Hepatic stellate cell (primary cell): Measurements from ENCODE around the gene P4HA1.
"Not testable (repeated sequence)": the region's sequence is repeated elsewhere in the genome, so short reads cannot be mapped to it uniquely, and the experiment has no call there.

Experiments
- DNase-seq: peaks from one replicate; pipeline ENCODE4 v3.0.0; 2011; ENCODE audit warnings: low spot score

Gene P4HA1

GRCh38 chr10:73096449-73097304 is at the start of gene P4HA1:
Gene P4HA1, minus strand, starts transcription at chr10:73096866. Its CDS starts 21,983 bp downstream, at chr10:73074883.
- DNase-seq, result peak; percentile 98

GRCh38 chr10:73141603-73142002 is 44.9 kb upstream of the P4HA1 start:
- no peak for DNase-seq

DNA sequence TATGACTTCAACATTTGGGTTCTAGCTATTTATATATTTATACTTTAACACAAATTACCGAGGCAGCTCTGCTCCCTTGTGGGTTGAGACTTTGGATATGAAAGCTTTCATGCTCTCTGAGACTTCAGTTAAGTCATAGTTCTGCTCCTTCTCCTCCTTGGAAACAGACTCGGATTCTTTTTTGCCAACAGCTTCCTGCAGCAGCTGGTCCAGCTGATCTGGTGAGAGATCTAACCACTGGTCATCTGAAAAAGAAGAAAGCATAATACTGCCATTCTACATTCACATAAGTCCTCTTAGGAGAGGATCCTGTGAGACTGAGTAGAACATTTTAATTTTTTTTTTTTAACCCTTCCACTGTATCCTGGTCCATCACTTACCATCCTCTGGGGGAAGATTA is 42.6 kb upstream of the P4HA1 start:
- no peak for DNase-seq

DNA sequence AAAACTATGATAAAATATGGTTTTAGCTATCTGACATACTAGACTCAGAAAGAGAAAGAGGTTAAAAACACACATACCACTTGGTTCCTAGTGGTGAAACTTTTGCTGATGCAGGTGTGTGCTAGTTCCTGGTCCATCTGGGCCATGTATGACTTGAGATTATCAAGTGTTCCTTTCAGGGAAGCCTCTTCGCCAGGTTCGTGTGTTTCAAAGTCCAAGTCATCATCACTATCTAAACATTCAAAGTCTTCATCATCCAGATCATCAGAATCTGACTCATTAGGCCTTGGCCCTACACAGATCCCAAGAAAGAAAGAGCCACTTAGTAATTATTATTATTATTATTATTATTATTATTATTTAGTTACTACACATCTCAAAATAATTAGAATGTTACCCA is 40.0 kb upstream of the P4HA1 start:
- DNase-seq, result no peak

DNA sequence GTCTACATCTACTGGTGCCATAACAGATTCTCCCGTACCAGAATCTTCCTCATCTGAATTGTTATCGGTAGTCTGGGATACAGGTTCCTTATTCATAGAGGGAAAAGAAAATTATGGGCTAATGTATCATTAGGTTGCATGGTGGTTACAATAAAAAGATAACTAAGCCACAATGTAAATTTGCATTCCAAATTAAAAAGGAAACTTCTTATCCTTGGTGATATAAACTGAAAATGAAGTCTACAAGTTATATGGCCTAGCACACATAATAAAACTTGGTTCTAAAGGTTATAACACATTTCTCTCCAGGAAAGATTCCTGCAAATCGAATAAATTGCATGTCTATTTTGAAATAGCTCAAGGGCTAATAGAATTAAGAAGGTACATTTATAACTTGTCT is 38.1 kb upstream of the P4HA1 start:
- DNase-seq, result no peak

DNA sequence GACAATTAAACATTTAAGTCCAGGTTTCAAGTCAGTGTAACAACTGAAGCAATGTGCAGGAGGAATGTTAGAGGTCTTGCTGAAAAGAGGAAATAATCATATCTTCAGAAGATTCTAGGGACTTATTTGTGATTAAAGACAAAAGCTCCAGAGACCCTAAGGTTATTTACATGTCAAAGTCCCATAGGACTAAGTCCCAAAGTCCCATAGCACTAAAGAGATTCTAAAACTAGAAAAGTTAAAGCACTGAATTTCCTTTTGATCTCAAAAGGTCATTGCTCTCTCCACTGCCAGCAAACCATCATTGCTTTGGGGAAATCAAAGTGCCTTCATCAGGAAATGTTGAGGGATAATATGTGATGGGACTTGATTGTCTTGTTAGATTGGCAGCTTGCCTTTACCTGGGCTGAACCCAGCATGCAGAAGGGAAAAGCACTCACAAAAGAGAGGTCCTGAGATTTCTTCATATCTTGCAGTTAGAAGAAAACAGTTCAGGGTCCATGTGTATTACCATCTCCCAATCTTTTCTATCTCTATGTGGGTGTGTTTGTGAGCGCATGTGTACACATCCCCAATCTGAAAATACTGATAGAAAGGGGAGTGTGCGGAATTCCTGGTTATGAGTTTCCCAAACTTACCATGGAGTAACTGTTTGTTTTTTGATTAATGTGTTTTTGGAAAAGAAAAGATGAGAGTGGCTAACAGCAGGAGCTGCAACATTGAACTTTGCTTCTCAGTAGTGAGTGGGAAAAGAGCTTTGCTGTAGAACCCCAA is 35.4 kb upstream of the P4HA1 start:
- DNase-seq, result no peak

GRCh38 chr10:73131301-73131700 is 34.6 kb upstream of the P4HA1 start:
- DNase-seq, result no peak

- DNase-seq, result no peak
Observed at GRCh38 chr10:73126343-73126742, 29.7 kb upstream of the P4HA1 start.

- no peak for DNase-seq
Observed at GRCh38 chr10:73119952-73120351, 23.3 kb upstream of the P4HA1 start.

DNA sequence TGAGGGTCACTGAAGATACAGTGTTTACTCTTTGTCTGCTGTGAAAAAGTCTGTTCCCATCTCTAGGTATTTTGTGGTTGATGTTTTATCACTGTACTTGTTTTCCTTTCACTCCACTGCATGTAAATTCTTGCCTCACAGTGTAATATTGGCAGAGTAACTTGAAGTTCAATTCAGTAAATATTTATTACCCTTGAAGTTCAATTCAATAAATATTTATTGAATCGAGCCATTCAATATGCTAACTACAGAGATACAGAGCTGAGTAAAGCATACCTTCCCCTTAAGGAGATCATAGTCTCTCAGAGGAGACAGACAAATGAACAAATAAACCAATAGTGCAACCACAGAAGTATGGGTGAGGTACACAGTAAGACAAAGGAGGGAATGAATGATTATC is 22.8 kb upstream of the P4HA1 start:
- DNase-seq, result no peak

DNA sequence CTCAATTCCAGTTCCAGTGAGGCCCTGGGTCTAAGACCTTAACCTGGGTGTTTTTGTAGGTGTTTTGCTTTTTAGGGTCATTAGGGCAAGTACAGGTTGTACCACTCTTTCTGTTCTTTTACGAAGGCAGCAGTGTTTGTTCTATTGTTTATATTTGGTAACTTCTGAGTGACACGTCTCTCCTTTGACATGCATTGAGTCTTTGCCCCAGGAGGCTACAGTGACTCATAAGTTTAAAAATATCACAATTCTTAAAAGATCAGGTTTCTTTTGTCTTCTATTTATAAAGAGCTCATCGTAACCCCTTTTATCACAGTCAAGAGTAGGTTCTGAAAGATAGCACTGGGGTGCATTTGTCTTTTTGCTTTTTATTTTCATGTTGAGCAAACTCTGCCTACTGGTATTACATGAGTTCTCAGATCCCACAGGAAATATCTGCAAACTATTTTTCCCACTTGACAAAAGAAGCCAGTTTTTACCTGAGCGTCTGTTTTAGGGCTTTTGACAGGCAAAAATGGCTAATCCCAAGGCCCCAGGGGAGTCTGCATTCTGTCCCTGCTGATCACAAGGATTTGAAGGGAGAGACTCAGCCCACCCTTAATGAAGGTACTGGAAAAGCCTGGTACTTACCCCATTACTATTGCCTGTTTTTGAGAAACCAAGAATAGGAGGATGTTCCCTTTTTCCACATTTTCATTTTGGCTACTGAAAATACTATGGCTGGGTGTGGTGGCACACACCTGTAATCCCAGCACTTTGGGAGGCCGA is 21.5 kb upstream of the P4HA1 start:
- no peak for DNase-seq

GRCh38 chr10:73116017-73116416 is 19.4 kb upstream of the P4HA1 start:
- DNase-seq, result no peak

DNA sequence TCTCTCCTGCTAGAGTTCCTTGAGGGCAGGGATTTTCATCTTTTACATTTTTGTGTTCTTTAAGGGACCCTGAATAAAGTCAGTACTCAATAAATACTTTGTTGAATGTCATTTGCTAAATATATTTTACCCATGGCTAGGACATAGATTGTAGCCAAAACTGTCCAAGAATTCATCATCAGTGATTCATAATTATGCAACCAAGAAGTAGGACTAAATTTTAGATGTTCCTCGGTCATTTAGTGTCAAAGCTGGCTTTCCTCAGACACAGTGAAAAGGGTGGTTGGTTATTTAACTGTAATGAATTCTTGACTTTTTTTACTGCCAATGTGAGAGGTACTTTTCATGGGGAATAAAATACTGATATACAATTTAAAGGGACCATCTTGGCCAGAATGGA is 16.9 kb upstream of the P4HA1 start:
- DNase-seq, result no peak

DNA sequence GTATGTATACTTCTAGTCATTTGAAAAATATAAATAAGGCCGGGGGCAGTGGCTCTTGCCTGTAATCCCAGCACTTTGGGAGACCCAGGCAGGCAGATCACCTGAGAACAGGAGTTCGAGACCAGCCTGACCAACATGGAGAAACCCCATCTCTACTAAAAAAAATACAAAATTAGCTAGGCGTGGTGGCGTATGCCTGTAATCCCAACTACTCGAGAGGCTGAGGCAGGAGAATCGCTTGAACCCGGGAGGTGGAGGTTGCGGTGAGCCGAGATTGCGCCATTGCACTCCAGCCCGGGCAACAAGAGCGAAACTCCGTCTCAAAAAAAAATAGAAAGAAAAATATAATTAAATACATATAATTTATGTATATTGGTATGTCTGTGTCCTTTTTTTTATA is 15.4 kb upstream of the P4HA1 start:
- not testable (repeated sequence) for DNase-seq

- peak; percentile 80 for DNase-seq
Observed at GRCh38 chr10:73110345-73110849, 13.7 kb upstream of the P4HA1 start, which contains the start of gene NUDT13. Gene NUDT13, plus strand, starts transcription at chr10:73110455. Its CDS starts 3,911 bp downstream, at chr10:73114366.

GRCh38 chr10:73109248-73109652 is 12.6 kb upstream of the P4HA1 start:
- not testable (repeated sequence) for DNase-seq

DNA sequence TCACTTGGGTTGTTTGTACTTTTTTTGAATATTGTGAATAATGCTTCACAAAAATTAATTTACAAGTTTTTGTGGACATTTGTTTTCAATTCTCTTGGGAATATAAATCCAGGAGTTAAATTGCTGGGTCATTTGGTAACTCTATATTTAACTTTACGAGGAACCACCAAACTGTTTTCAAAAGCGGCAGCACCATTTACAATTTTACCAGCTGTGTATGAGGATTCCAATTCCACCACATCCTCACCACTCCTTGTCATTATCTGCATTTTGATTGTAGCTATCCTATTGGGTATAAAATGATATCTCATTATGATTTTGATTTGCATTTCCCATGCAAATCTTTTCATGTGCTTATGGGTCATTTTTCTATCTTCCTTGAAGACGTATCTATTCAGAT is 9.6 kb upstream of the P4HA1 start:
- DNase-seq, result no peak

- no peak for DNase-seq
Observed at GRCh38 chr10:73099141-73099540, 2.5 kb upstream of the P4HA1 start.

DNA sequence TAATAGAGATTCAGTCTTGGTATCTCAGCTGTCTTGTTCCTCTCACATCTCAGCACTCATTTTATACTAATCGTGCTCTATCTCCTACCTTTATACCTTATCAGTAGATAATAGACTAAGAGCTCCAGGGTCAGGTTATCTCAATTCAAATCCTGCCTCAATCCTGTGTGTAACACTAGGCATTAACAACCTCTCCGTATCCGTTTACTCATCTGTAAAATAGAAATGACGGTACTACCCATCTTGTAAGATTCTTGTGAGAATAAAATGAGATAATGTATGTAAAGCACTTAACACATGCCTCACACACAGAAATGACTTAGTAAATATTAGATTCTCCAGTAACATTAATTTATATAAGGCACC is 622 bp upstream of the P4HA1 start:
- DNase-seq, result no peak

GRCh38 chr10:73096041-73096448 is 621 bp downstream of the P4HA1 start:
- peak; percentile 57 for DNase-seq

- DNase-seq, result peak; percentile 68
Observed at GRCh38 chr10:73095481-73096021, 1.1 kb downstream of the P4HA1 start.

- no peak for DNase-seq
Observed at GRCh38 chr10:73094986-73095480, 1.6 kb downstream of the P4HA1 start.
